Activated T-cell treated with anti-CD3 and anti-CD28 coated beads for 48 hours (primary cell): ENCODE measurements around the gene COX20.

Source experiments
- DNase-seq: peaks from one replicate; pipeline ENCODE4 v3.0.0-alpha.2; 2020; ENCODE audit warnings: low read depth

The COX20 gene

DNA sequence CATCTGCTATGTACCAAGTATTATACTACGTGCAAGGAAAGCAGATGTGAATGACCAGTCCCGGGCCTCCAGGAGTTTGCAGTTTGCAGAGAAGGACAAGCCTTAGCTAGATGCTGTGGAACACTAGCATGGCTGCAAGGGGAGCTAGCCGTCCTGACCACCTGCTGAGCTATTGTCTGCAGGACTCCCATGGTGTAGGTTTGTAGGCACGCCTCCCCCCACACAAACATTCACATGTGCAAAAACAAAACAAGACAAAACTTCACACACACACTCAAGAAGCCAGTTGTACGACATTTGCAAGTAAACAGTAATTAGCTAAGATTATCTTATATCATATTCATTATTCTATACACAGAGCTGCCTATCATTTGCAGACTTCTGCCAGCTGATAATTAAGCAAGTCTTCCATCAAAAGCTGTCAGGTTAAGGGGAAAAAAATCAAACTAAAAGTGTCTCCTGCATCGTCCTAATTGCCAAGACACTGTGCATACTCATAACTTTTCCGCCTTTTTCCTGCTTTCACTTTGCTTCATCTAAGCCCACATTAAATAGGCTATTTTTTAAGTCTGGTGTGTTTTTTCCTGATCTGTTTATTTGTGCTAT lies 39.6 kb downstream of the COX20 start:
- no peak for DNase-seq

DNA sequence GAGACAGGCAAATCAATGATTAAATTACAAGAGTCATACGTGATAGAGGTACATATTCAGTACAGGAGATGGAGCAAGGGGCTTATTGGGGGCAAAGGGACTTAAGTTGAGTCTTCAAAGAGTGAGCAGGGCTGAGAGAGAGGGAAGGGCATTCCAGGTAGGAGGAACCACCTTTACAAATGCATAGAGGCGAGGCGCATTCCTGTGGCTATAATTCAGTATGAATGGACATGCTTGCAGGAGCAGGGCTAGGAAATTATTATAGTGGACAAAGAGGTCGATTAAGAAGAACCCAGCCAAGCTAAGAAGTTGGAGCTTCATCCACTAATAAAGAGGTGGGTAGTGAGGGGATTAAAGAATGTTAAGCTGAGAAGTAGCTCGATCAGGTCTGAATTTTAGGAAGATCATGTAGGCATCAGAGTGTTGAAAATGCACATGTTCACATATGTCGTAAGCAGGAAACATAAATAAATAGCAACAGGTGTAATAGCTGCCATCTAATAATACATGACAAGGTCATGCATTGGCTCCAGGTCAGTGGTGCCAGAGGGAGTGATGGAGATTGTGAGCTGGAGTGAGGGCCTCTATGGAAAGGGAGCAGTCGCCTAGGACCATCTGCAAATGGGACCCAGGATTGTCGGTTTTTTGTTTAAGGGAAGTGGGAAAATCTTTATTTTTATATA lies 40.9 kb downstream of the COX20 start:
- DNase-seq, result no peak

DNA sequence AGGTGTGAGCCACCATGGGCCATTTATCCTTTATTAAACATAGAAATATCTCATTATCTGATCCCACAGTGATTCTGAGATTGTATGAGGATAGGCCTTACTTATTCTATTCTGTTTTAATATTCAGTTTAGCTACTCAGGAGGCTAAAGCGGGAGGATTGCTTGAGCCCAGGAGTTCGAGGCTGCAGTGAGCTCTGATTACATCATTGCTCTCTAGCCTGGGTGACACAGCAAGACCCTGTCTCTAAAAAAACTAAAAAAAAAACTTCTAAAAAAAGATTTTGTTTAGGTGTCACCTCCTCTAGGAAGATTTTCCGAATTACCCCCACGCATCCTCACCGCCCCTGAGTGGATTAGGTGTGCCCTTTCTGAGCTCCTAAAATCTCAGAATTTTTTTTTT lies 43.2 kb downstream of the COX20 start:
- DNase-seq, result no peak

DNA sequence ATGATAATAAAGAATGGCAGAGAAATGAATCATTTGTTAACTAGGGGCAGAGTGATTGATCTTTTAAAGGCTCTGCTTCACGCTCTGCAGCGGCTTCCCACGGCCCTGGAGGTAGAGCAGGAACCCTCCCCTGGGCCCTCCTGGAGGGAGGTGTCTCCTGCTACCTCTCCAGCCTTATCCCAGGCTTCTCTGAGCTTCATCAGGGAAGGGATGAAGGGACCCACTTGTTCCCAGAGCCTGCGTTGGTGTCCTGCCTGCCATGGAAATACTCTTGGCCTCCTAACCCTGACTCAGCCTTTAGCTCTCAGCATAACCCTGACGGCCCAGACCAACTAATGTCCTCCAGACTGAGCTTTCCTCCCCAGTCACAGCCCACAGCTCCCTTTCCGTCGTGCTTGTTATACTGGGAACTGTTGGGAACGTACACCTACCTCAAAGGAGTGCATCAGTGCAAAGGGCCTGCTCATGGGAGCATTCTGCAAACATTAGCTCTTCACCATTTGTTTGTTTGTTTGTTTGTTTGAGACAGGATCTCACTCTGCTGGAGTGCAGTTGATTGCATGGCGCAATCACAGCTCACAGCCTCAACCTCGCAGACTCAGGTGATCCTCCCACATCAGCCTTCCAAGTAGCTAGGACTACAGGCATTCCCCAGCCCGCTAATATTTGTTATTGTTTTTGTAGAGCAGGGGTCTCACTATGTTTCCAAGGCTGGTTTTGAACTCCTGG lies 46.3 kb downstream of the COX20 start:
- no peak for DNase-seq

DNA sequence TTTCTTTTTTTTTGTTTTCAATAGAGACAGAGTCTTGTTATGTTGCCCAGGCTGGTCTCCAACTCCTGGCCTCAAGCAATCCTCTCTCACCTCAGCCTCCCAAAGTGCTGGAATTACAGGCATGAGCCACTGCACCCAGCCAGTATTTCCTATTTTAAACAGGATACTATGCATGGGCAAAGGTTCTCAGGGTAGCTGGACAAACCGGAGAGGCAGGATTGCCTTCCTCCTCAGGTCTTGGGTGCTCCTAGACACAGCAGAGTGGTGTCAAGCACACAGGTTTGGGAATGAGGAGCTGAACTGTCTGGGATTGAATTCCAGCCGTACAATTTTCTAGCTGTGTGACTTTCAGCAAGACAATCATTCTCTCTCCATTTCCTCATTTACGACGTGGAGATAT lies 51.8 kb downstream of the COX20 start:
- DNase-seq, result no peak

DNA sequence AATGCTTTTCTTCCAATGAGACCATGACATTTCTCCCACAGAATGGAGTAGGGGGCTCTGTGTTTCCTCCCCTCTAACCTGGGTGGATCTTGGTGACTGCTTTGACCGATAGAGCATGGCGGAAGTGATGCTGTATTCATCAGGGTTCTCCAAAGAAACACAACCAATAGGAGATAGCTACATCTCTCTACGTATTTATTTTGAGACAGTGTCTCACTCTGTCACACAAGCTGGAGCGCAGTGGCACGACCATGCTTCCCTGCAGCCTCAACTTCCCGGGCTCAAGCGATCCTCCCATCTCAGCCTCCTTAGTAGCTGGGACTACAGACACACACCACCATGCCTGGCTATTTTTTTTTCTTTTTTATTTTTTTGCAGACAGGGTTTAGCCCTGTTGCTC lies 58.4 kb downstream of the COX20 start:
- DNase-seq, result no peak
